ENCODE measurements around the gene DOK1.
A peak's percentile ranks its signal among the peaks of the same experiment; 100 is the strongest.

The DOK1 gene

DNA sequence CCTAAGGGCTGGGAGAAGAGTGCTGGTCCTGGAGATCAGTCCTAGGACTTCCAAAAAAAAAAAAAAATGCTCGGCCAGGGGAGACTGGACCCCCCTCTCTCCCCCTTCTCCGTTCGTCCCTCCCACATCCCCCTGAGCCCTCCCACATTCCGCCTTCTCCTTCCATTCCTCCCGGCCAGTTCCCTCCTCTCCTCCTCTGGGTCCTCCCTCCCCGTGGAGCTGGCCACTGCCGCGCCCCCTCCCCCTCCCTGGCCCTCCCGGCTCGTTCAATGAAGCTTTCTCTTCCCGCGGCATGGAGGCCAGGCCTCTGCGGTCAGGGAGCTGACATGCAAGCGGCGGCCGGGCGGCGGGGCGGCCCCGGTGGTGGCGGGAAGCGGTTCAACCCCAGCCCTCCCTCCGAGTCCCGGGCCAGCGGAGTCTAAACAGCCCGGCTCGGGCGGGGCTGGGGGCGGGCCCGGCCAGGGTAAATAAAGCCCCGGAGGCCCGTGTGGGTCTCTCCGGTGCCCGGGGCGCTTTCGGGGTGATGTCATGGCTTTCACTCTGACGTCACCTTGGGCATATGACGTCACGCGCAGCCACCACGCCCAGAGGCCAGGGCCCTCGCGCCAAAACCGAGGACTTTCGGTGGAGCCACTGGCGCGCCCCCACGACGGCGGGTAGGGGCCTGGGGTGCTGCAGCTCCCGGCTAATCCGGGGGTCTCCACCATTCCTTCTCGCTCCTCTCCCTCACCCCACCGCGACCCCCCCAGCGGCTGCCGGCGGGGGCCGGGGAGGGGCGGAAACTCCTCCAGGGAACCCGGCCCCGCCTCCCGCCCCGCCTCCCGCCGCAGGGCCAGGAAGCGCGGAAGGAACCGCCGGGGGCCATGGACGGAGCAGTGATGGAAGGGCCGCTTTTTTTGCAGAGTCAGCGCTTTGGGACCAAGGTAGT, at the start of gene DOK1, which contains the start of gene LOXL3:
TSS of gene DOK1 (plus strand) at position 829 of the 928 bp plus-strand sequence. CDS start at position 864, 35 bp downstream.
TSS of gene LOXL3 (minus strand) at position 51 of the 928 bp plus-strand sequence. CDS start 1,308 bp downstream, outside the sequence.
- DNase-seq: peak; percentile 71 to 74

DNA sequence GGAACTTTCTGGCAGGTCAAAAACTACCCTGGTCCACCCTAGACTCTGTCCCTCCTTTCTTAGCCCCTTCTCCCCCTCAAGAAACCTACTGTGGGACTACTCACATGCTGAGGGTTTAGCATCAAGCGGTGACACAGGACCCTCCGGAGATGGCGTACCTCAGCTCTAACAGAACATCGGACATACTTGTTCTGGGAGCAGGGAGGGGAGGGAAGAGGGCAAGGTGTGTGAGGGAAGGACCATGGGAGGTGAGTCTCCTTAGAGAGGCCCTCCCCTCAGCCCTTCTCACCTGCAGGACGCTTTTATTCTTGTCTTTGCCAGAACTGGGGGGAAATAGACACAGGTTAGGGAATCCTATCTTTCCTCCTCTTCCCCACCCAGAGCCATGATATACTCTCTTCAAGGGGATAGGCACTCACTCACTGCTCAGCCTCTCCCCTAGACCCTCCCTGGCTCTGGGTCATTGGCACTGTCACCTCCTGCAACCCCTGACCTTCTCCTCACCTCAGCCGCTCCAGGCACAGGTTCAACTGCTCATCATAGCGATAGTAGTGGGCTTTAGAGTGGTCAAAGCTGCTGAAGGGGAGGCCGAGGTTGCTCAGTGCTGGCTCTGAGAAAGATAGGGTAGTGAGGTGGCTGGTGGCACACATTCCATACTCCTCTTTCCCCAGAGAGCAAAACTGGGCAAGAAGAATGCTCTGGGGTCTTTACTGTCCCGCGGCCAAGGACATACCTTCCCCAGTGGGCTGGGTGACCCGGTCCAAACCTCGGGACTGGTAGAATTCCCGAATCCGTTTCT, 48.9 kb upstream of the DOK1 start:
- DNase-seq: no peak

DNA sequence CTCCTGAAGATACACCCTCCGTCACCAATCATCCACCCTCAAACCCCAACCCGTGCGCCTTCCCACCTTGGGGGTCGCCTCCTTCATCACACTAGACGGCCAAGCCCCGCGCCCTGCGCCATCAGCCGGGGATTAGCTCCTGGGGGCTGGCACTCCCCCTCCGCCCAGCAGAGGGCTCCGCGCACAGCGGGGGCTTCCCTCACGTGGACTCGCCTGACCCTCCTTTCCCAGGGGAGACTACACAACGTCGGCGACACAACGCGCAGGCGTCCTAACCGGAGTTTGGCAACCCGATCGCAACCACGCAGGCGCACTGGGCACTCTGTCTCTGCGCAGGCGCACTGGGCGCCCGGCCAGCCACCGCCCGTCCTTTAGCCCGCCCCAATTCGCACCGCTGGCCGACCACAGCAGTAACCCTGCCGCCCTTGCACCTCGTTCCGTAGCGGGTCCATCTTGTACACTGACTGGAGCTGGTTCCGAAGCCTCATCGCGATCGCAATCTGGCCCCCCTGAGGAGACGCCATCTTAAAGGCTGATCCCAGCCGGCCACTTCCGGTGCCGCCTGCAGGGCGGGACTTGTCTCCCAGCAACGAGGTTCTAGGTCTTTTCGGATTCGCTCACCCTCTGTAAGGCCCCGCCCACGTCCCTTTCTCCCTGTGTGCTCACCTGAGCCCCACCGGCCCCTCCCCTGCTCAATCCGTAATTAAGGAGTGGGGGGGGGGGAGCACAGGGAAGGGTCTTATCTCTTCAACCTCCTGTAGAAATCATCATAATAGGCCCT, 47.2 kb upstream of the DOK1 start, which contains the start of gene PCGF1:
TSS of gene PCGF1 (minus strand) at position 551 of the 781 bp plus-strand sequence. CDS start at position 524, 27 bp downstream.
- DNase-seq: peak; percentile 99

DNA sequence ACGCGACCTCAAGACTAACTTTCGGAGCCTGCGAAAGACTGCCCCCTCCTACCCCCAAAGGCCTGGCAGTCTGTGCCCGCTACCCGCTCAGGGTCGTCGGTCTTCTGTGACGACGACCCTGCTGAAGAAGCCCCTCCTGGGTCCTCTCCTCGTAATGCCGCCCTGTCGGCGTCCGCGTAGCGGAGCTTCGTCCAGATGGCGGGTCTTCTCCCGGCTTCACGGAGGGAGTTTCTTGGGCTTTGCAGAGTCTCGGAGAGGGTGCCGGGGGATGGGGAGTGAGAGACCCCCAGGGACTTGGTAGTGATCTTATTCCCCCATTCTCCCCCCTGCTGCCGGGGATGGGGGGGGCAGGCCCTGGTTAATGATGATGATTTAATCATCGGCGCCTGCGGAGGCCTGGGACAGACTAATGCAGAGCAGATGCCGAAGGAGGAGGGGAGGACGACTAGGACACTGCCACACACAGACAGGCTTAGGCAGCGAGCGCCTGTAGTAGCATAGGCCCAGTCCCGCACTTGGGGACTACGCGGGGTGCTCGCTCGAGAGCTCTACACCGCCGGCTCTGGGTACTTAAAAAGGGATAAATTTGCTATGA, 46.5 kb upstream of the DOK1 start:
- DNase-seq: no peak

DNA sequence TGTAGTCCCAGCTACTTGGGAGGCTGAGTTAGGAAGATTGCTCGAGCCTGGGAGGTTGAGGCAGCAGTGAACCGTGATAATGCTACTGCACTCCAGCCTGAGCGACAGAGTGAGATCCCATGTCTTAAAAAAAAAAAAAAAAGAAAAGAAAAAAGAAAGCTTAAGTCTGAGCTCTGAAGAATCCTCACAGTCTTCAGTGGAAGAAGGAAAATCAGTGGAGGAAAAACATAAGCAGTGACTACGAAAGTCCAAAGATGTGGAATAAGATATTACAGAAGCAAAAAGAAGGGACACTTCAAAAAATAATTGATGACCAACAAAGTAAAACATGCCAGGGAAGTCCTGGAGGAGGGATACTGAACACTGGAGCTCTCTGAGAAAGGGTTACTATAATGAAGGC, 44.2 kb upstream of the DOK1 start:
- DNase-seq: no peak

DNA sequence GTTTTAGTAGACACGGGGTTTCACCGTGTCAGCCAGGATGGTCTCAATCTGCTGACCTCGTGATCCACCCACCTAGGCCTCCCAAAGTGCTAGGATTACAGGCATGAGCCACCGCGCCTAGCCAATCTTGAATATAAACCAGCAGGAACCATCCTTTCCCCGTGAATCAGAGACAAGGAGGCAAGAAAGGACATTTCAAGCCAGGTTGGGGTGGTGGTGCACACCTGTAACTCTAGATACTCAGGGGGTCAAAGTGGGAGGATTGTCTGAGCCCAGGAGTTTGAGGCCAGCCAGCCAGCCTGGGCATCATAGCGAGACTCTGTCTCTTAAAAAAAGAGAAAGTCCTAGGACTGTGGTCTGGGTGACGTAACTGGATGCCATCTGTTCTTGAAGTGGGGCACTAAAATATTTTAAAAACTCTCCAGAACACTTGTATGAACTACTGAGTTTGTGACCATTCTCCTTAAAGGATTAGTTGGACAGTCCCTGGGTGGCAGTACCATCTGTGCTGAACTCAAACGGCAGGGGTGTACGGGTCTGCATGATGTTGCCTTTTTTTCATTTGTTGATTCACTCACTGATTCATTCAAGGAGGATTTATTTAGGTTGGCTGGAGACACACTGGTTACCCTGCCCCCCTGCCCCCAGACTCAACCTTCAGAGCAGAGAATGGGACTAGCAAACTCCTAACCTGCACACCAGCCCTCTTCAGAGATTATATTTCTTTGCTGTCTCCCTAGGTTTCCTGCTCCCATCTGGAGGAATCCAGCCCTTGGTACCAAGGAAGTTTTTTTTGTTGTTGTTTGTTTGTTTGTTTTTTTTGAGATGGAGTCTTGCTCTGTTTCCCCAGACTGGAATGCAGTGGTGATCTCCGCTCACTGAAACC, 43.2 kb upstream of the DOK1 start:
- no peak for DNase-seq

DNA sequence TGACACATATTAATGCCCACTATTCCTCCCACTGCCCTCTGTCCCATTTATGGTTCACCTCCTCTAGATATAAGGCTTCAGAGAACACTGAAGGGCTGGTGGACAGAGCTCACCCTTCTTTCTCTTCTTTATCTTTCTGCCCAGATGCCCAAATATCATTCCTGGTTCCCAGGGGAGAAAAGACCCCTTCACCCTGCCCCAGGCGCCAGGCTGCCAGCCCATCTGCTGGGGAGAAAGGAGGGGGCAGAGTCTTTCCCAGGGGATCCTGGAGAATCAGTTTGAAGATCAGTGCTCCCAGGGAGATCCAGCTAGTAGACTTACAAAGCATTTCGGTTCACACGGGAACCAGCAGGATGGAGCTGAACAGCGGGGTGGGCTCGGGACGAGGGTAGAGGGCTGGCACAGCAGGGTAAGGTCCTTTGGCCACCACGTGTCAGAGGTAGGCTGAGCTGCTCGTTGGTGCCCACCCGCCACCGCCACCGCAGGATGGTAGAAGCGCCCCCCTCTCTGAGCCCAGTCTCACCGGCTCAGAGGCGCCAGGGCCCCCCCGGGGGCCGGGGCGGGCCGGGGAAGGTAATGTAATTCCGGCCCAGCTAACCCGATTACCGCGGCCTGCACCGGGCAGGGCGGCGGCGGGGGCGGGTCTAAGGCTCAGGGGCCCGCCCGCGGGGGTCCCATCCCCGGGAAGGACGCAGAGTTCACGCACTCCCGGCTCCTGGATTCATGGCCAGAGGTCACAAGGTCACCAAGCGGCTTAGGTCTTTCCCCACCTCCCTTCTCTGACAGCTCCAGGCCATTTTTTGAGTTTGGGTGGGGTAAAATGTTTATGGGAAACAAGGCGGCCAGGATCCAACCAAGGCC, 41.5 kb upstream of the DOK1 start:
- no peak for DNase-seq

DNA sequence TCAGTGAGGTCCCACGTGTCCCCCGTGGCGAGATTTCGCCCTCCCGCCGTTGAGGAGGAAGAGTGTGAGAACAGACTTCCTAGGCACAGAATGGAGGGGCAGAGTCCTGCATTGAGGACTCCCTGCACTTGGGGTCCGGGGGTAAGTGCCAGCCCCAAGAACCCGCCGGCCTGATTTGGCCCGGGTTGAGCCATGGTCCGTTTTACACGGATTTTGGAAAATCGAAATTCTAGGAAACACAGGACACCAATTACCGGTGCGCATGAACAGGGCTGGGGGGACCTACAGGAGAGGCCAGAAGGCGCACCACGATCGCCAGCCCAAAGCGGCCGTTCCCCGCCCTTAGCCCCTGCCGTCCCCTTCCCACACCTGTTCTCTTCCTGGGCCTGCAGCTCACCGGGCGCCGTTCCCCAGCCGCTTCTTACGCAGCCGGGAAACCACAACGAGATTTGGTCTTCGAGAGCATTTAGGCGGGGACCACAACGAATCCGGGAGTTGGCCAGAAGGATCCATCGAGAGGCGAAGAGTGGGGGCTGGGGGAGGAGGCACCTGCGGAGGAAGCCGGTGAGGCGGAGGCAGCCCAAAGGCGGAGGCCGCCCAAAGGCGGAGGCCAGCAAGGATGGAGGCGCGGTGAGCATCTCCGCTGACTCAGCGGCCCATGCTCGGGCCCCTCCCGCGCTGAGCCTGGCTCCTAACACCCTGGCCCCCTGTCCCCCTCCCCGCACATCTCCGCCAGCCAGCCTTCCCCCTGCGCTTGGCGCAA, 40.7 kb upstream of the DOK1 start:
- DNase-seq: no peak

DNA sequence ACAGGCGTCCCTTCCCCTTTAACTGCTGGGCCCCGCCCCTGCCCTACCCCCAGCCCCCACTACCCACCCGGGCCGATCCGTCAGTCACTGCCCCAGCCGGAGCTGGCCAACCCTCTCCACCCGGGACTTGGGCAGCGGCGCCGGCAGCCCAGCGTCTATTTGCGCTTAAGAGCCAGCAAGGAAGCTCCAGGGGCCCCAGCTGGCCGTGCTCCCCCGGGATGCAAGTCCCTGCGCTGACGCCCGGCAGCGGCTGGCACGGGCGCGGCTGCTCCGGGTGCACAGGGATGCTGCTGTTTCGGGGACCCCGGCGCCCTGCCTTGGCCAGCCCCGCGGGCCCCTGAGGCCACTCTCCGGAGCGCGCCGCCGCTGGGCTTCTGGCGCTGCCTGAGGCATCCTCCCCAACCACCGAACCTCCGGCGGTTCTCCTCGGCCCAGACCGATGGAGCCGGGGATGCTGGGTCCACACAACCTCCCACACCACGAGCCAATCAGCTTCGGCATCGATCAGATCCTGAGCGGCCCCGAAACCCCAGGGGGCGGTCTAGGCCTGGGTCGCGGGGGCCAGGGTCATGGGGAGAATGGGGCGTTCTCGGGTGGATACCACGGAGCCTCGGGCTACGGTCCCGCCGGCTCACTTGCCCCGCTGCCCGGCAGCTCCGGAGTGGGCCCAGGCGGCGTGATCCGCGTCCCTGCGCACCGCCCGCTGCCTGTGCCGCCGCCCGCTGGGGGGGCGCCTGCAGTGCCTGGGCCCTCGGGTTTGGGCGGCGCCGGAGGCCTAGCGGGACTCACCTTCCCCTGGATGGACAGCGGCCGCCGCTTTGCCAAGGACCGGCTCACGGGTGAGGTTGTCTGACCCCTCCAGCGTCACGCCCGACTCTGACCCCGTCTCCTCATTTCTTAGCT, 39.9 kb upstream of the DOK1 start, which contains the start of gene TLX2:
TSS of gene TLX2 (plus strand) at position 83 of the 903 bp plus-strand sequence. CDS start at position 440, 357 bp downstream.
- no peak for DNase-seq

DNA sequence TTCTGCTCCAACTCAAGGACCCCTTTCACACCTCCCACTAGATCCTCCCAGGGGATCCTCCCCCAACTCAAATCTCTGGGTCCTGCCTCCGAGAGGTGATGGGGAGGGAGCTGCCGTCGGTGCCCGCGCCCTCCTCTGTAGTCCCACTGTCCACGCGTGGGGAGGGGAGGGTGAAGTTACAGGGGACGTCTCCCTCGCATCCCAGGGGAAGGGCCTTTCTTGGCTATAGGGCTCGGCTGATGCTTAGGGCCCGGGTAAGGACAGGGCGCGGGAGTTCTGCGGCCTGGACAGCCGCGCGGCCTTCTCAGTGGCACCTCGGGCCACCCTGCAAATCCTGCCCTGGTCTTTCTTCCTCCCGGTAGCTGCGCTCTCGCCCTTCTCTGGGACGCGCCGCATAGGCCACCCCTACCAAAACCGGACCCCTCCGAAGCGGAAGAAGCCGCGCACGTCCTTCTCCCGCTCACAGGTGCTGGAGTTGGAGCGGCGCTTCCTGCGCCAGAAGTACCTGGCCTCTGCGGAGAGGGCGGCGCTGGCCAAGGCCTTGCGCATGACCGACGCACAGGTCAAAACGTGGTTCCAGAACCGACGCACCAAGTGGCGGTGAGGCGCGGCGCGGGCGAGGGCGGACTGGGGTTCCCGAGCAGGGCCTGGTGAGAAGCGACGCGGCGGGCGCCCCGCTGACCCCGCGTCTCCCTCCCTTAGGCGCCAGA, 39.1 kb upstream of the DOK1 start:
- no peak for DNase-seq

DNA sequence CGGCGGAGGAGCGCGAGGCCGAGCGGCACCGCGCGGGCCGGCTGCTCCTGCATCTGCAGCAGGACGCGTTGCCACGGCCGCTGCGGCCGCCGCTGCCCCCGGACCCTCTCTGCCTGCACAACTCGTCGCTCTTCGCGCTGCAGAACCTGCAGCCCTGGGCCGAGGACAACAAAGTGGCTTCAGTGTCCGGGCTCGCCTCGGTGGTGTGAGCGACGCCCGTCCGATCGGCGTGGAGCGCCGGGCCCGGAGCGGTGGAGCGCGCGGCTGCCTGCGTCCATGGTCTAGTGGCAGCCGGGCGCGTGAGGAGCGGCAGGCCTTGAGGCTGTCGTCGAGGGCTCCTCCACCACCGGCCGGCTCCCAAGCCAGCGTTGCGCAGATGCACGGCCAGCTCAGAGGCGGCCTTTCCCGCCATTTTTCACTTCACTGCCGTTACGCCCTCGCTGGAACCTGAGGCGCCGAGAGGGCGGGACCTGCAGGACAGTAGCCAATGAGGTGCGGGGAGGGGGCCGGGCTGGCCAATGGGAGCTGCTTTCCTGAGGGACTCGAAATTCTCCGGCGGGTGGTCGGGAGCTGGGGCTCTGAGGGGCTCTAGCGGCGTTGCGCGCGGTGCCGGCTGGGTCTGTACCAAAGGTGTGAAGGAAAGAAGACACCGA, 38.4 kb upstream of the DOK1 start:
- peak; percentile 73 to 75 for DNase-seq

DNA sequence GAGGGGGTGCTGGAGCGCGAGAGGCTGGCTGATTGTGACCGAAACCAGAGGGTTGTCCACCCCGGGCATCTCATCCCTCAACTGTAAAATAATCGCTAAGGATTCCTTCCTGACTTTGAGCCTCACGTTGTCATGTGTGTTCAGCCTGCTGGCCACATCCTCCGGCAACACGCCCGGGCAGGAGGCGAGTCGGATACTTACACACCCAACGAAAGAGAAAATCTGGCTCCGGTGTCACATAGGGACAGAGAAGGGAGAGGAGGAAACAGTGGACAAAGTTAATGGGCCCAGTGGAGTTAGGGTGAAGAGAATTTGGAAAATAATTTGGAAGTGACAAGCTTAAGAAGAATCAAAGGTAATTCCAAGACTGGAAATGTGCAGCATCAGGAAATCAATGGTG, 37.9 kb upstream of the DOK1 start:
- no peak for DNase-seq

DNA sequence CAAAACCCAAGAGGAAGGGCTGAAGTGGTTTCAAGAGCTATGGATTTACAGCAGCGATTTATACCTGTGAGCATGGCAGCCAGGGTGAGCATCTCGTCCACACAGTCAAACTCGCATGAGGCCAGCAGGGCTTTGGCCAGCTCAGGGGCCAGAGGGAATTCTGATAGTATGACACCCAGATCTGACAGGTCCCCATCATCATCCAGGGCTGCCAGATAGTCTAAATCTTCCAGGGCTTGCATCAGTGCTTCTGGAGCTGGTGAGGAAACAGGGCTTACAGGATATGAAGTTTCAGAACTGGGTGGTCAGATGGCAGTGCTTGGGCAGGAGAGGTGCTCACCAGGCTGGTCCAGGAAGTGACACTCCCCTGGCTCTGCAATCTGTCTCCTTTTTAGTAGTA, 32.0 kb upstream of the DOK1 start:
- DNase-seq: no peak

DNA sequence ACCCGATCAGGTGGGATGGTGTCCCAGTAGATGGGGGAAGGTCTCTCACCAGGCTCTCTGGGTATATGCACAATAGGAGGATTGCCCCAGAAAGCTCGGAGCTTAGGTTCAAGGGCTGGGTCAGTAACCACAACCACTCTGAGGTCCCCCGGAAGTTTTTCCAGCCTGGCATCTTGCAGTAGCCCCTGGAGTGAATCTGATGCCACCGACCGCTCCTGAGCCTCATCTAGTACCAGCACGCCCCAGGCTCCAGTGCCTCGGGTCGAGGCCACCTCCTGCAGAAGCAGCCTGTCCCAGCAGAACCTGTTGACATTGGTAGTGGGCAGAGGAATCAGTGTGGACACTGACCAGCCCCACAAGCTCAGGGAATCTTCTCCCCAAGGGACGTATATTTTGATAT, 30.5 kb upstream of the DOK1 start:
- no peak for DNase-seq

DNA sequence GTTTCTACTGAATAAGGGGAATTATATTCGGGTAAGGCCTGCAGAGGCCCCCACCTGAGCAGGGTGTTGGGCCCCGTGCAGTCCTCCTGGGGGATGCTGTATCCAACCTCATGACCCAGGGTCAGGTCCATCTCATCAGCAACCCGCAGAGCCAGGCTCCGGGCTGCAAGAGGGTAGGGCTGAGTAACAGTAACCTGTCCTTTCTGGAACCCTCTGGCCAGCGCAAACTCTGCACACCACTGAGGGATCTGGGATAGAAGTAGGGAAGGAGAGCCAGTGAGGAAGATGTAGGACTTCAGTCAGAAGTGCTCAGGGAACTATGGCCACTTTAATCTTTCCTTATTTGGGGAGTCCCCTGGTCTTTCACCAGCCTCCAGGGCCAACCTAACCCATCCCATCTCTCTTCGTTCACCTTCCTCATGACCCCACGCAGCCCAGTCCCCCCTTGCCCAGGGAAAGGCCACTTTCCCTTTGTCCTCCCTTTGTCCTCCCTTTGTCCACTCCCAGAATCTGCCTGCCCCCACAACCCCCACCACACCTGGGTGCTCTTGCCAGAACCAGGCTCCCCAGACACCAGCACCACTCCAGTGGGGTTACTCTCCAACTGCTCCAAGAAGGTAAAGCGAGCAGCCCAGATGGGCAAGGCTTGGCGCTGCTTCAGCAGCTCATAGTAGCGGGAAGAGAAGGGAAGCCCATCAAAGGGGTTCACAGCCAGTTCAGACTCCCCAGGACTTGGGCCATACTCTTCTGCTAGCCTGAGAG, 29.4 kb upstream of the DOK1 start:
- DNase-seq: no peak

Data from activated CD4-positive, alpha-beta T cell treated with anti-CD3 and anti-CD28 coated beads, Interleukin-2, amount 50 U/mL, for 4 hours (primary cell).